NCI-H2196 treated with DMSO at 0.1 percent for 48 hours (cell line): Measurements from ENCODE around the gene ROBO2.

ENCODE experiments used
- DNase-seq: peaks from one replicate; lab custom pipeline; 2025; ENCODE audit not compliant: unreplicated experiment; lab: John Stamatoyannopoulos, UW

Gene ROBO2

GRCh38 chr3:77051591-77051990, 11.7 kb downstream of the ROBO2 start:
- DNase-seq, result no peak

GRCh38 chr3:77052051-77052501, 12.2 kb downstream of the ROBO2 start:
- DNase-seq, result no peak

DNA sequence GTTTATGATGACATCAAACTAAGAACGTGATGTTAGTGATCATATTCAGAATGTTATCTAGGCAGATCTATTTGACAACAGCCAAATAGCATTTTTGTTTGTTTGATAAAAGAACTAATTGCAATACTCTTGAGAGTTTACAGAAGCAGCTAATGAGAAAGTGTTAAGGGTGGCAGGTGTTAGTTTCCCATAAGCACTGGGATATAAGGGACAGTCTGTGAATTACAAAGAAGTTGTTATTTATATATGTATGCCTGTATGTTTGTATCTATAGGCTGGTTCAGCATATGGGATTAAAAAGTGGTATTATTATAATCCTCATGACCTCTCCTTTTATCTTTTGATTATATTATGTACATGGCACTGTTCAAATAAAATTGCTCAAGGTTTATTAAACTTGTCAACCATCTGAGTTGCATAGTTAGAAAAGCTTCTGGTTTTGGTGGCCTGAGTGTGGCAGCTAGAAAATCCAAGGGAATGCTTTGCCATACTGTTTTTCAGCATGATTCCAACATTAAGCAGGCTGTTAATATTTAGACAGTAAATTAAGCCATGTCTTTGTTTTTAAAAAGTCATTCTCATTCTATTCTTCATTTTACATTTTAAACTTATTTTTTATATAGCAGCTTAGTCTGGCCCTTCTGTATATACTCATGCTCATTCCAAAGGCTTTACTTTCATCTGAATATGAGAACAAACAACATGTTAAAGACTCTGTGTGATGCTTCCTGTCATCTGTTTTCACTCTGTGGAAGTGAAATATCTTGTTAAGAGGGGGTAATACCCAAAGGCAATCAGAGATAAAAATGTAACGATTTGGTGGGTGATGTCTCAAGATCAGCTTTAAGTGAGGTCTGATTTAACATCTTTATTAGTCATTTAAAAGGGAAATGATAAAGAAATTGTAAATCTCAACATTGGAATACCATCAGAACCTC, 13.1 kb downstream of the ROBO2 start:
- no peak for DNase-seq

GRCh38 chr3:77053795-77054194, 13.9 kb downstream of the ROBO2 start:
- DNase-seq, result no peak

DNA sequence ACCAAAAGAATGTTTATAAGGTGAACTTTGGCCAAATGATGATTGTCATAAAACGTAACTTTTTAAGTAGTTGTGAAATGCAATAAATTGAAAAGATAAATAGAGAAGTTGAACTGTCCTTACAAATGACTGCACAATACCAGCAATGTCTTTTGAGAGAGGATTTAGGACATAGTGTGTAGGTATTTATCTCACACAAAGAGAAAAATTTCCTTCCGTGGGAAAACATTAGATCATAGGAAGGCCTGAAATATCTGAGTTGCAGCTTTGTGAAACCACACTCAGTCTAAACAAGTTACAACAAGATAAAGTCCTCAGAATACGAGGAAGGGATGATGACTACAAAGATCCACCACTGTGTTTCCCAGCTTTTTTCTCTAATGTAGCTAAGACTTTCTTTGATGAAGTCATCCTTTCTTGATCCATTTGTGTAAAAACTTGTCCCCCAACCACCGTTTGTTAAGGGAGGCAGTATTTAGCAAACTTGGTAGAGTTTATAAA, 16.0 kb downstream of the ROBO2 start:
- DNase-seq, result no peak

DNA sequence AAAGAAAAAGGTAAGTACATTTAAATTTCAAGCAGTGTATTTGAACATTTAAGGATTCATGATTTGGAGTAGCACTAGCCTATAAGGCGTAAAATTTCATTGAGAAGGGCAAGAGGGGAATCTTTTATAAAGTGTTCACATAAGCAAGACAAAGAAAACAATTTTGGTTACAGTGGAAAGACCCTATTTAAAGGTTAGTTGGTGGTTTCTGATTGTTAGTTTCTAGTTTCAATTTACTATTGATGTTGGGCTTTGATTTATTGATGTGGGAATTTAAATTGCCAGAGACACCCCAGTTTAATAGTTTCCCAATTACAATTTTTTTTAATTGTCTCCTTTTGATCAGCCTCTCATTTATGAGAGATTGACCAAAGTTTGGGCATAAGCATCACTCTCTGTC, 19.5 kb downstream of the ROBO2 start:
- no peak for DNase-seq

GRCh38 chr3:77063423-77063822, 23.5 kb downstream of the ROBO2 start:
- DNase-seq, result no peak

GRCh38 chr3:77065750-77066149, 25.9 kb downstream of the ROBO2 start:
- no peak for DNase-seq

DNA sequence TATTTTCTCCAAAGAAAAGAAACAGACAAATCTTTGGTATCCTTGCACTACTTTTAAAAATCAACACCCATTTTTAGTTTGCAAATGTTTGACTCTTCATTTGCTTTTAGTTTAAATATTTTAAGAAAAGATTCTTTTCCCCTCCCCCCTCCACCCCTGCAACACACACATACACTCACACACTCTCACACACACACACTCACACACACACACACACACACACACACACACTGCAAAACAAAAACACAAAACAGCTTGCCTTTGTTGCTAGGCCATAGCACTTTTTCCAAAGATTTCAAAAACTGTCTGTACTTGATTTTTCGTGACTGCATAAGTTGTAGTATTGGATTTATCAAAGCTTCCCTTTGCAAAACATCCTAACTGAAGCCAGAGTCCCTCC, 26.9 kb downstream of the ROBO2 start:
- no peak for DNase-seq

GRCh38 chr3:77068808-77069207, 28.9 kb downstream of the ROBO2 start:
- no peak for DNase-seq

- DNase-seq, result no peak
Measured at GRCh38 chr3:77071364-77071763, 31.5 kb downstream of the ROBO2 start.

- DNase-seq, result no peak
Measured at GRCh38 chr3:77071809-77072208, 31.9 kb downstream of the ROBO2 start.

DNA sequence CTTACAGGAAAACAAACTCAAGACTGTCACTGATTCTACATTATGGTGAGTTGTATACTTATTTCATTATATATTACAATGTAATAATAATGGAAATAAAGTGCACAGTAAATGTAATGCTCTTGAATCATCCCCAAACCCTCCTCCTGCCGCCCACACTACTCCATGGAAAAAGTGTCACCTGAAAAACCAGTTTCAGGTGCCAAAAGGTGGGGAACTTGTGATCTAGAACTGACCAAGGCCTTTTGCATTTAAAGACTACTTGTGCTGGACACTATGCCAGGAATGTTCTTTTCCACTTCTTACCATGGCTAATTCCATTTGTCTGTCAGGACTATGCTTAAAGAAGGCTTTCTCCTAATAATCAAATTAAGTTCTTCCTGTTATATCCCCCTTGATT, 32.3 kb downstream of the ROBO2 start:
- DNase-seq, result no peak

DNA sequence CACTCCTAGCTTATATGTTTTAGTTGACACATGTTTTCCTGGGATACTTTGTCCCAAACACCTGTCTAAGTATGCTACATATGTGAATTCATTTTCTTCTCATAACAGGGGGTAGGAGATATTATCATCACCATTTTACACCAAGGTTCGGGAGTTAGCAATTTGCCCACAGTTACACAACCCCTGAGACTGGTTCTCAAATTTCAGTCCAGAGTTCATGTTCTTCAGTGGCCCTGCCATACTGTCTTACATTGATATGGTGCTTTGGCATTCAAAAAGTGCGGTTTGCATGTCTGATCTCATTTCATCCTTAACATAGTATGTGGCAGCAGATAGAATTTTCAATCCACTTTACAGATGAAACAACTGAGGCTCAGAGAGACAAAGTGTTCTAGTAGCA, 38.4 kb downstream of the ROBO2 start:
- DNase-seq, result no peak

DNA sequence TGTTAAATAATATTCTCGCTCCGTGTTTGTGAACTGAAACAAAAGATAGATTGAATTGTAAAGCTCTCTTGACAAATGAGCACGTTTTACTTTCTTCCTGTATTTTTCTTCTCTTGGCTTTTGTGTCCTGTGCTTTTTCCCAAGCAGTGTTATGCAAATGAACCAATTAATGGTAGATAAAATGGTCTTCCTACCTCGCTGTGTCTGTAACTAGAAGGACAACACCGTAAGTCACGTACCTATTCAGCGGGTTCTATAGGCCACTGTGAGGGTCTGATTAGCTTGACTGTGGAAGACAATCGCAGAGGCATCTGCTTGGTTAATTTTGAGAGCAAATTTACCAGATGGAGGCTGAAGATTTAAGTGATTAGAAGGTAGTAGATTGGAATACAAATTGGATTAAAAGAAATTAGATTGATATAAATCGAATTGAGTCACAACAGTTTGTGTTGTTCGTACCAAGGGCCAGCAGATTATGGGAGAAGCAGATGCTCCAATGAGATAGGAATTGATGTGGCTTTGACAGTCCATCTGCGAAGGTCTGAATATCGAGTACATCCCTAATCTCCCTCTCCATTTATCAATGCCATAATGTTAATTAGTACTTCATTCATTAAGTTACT, 40.2 kb downstream of the ROBO2 start:
- DNase-seq, result no peak

GRCh38 chr3:77081240-77081661, 41.4 kb downstream of the ROBO2 start:
- DNase-seq, result no peak

GRCh38 chr3:77084511-77084910, 44.6 kb downstream of the ROBO2 start:
- no peak for DNase-seq

DNA sequence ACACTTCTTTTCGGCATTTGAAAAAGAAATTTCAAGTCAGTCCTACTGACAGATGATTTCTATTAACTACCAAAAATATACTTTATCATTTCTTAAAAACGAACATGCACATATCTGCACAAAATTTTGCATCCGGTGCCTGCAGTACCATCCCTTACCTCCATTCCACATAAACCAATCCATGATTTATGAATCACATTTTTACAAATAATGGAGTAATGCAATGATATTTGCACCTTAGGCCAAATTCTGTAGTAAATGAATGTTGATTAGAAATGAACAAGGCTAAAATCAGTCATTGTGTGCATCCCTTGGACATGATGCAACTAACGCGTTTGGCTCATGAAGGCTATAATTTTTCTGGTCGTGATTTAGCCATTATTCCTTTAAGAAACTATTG, 46.5 kb downstream of the ROBO2 start:
- no peak for DNase-seq

GRCh38 chr3:77091809-77092208, 51.9 kb downstream of the ROBO2 start:
- DNase-seq, result no peak

- no peak for DNase-seq
Measured at GRCh38 chr3:77093101-77093500, 53.2 kb downstream of the ROBO2 start.

GRCh38 chr3:77096145-77096544, 56.2 kb downstream of the ROBO2 start:
- DNase-seq, result no peak
